Sigmoid colon (tissue), 7 donors: Measurements from ENCODE around the gene UQCRQ. TPM values are rescaled to one million over a fixed set of nuclear protein-coding genes. Genes with fewer than 3 reads are reported as not detected.

ENCODE experiments used
- DNase-seq: peaks from one replicate; pipeline ENCODE4 v3.0.0-alpha.2; 2019
- H3K27ac ChIP-seq, 4 donors: fragments of 200-600 bp; sonication (generic); one replicate each; pipeline ENCODE4 v1.5.1; 2016 to 2019; ENCODE audit warnings: mild to moderate bottlenecking in 1 of 4
- H3K27me3 ChIP-seq, 3 donors: fragments of 200-600 bp; sonication (generic); one replicate each; pipeline ENCODE4 v1.5.1; 2019; ENCODE audit warnings: mild to moderate bottlenecking in 1 of 3
- H3K36me3 ChIP-seq, 4 donors: fragments of 200-600 bp; sonication (generic); one replicate each; pipeline ENCODE4 v1.5.1; 2016 to 2019
- H3K4me1 ChIP-seq, 4 donors: fragments of 200-600 bp; sonication (generic); one replicate each; pipeline ENCODE4 v1.5.1; 2017 to 2019
- H3K4me3 ChIP-seq, 4 donors: fragments of 200-600 bp; sonication (generic); one replicate each; pipeline ENCODE4 v1.5.1; 2017 to 2019; ENCODE audit warnings: mild to moderate bottlenecking in 2 of 4, moderate library complexity in 1 of 4
- H3K9me3 ChIP-seq, 4 donors: fragments of 200-600 bp in 3 of 4; sonication (generic) in 3 of 4; one replicate each; pipeline versions ENCODE4 v1.5.1 to v1.6.1; 2013 to 2019
- CTCF ChIP-seq, 4 experiments: fragments of 450-650 bp in 3 of 4; fragments of 200-600 bp in 1 of 4; IDR thresholded peaks; one replicate each; pipeline ENCODE4 v1.5.1; 2016 to 2019; ENCODE audit warnings: antibody characterized with exemption in 4 of 4, mild to moderate bottlenecking in 3 of 4, moderate library complexity in 2 of 4
- EP300 ChIP-seq, 4 donors: sonication (generic); formaldehyde crosslinking; IDR thresholded peaks; one replicate each; pipeline ENCODE4 v1.6.1; 2017; ENCODE audit warnings: antibody characterized with exemption in 4 of 4
- POLR2A ChIP-seq, 2 donors: fragments of 450-650 bp; IDR thresholded peaks; one replicate each; pipeline ENCODE4 v1.6.1; 2016; ENCODE audit warnings: antibody characterized with exemption in 2 of 2, mild to moderate bottlenecking in 2 of 2, moderate library complexity in 2 of 2
- POLR2AphosphoS5 ChIP-seq, 4 donors: sonication (generic); formaldehyde crosslinking; IDR thresholded peaks; one replicate each; pipeline ENCODE4 v1.6.1; 2017; ENCODE audit warnings: antibody characterized with exemption in 4 of 4
- WGBS, 2 donors: extraction: QIAGEN DNeasy Blood & Tissue Kit; methylation state at CpG; one replicate each; pipeline ENCODE4 v1.1.7; 2013; 5-methylcytosine and 5-hydroxymethylcytosine counted together
- intact Hi-C: fragments of 100-400 bp; cut with DNase I; formaldehyde crosslinking; loops from one replicate; pipeline ENCODE4 v1.15.1; 2023
- polyA plus RNA-seq, 3 donors: library from polyadenylated mRNA; stranded (reverse); fragments of 200-250 nt; gene quantifications; one replicate each; pipeline ENCODE4 v1.2.3, GENCODE V29; 2013
- total RNA-seq, 4 donors: library from RNA; depleted of rRNA; stranded (reverse); fragments of >200 nt; gene quantifications; one replicate each; pipeline ENCODE4 v1.1.0, GENCODE V29; 2016
- donor health status: healthy with polysubstance abuse.
- donor health status: Bipolar disorder and iron deficiency.
- donor health status: healthy.

The UQCRQ gene
- total and polyA plus RNA-seq, 7 donors, result 113 to 936 (median 230) TPM

- peaks cover 0 to 28% (median 22%) of the 10 kb centered on the region in 3 donors for H3K27me3 ChIP-seq
- 81 to 93% methylated on average over 3 of the region's 3 CpGs for WGBS, 2 donors
- no peaks in the 10 kb centered on the region for H3K9me3 ChIP-seq
- TF ChIP-seq POLR2AphosphoS5 (IDR thresholded peaks at IDR 0.05) (no peak), POLR2A (IDR thresholded peaks at IDR 0.05) (no peak), CTCF (IDR thresholded peaks at IDR 0.05) (no peak), EP300 (IDR thresholded peaks at IDR 0.05) (no peak)
- H3K36me3 ChIP-seq, result no peaks in the 10 kb centered on the region
- intact Hi-C loops, result loop anchor here (5.0 to 10.0 kb wide), 4 partner anchors 44 to 434 kb away; partner anchors contain the start of genes KIF3A and SEPTIN8
- H3K27ac ChIP-seq, result peak overlapping the region in 2 of 4 donors; percentile 10 to 35
- no peak overlapping the region for H3K4me3 ChIP-seq
- peaks cover 0 to 26% (median 11%) of the 10 kb centered on the region in 4 donors for H3K4me1 ChIP-seq
- no peak for DNase-seq
These were observed 45.1 kb upstream of the UQCRQ start for GRCh38 chr5:132821350-132821749.

GRCh38 chr5:132821791-132822190 lies 44.7 kb upstream of the UQCRQ start:
- Histone ChIP-seq H3K4me1 (peaks cover 0 to 26% (median 11%) of the 10 kb centered on the region in 4 donors), H3K4me3 (no peak overlapping the region), H3K27me3 (peaks cover 0 to 30% (median 22%) of the 10 kb centered on the region in 3 donors), H3K36me3 (no peaks in the 10 kb centered on the region), H3K27ac (no peak overlapping the region), H3K9me3 (no peaks in the 10 kb centered on the region)
- WGBS, 2 donors, result 93 to 96% methylated on average over 1 of the region's 1 CpG
- no peak for DNase-seq
- intact Hi-C loops, result loop anchor here (5.0 to 10.0 kb wide), 4 partner anchors 44 to 434 kb away; partner anchors contain the start of genes KIF3A and SEPTIN8
- TF ChIP-seq POLR2A (IDR thresholded peaks at IDR 0.05), result no peak
- TF ChIP-seq EP300 (IDR thresholded peaks at IDR 0.05), result no peak
- no peak for TF ChIP-seq CTCF (IDR thresholded peaks at IDR 0.05)
- TF ChIP-seq POLR2AphosphoS5 (IDR thresholded peaks at IDR 0.05), result no peak

GRCh38 chr5:132822650-132823480 lies 43.6 kb upstream of the UQCRQ start:
- intact Hi-C loops, result loop anchor here (5.0 to 10.0 kb wide), 4 partner anchors 46 to 436 kb away; partner anchors contain the start of genes KIF3A and SEPTIN8
- Histone ChIP-seq H3K4me3 (peak overlapping the region in 3 of 4 donors; percentile 0 to 41 (median 36)), H3K27ac (peak overlapping the region in 2 of 4 donors; percentile 14 to 34)

GRCh38 chr5:132823481-132824050 lies 42.9 kb upstream of the UQCRQ start:
- peaks cover 0 to 26% (median 11%) of the 10 kb centered on the region in 4 donors for H3K4me1 ChIP-seq
- H3K27me3 ChIP-seq, result peaks cover 0 to 30% (median 22%) of the 10 kb centered on the region in 3 donors

More at GRCh38 chr5:132822650-132823480, 43.6 kb upstream of the UQCRQ start:
- no peak for DNase-seq
- Histone ChIP-seq H3K9me3 (no peaks in the 10 kb centered on the region), H3K27me3 (peaks cover 0 to 30% (median 22%) of the 10 kb centered on the region in 3 donors), H3K36me3 (no peaks in the 10 kb centered on the region), H3K4me1 (peaks cover 0 to 26% (median 11%) of the 10 kb centered on the region in 4 donors)
- no peak for TF ChIP-seq POLR2AphosphoS5 (IDR thresholded peaks at IDR 0.05)
- TF ChIP-seq EP300 (IDR thresholded peaks at IDR 0.05), result no peak
- no peak for TF ChIP-seq CTCF (IDR thresholded peaks at IDR 0.05)
- no peak for TF ChIP-seq POLR2A (IDR thresholded peaks at IDR 0.05)
- WGBS, 2 donors, result 53 to 81% methylated on average over 68 of the region's 68 CpGs

More at GRCh38 chr5:132823481-132824050, 42.9 kb upstream of the UQCRQ start:
- intact Hi-C loops, result loop anchor here (5.0 to 10.0 kb wide), 4 partner anchors 46 to 436 kb away; partner anchors contain the start of genes KIF3A and SEPTIN8
- 89 to 91% methylated on average over 7 of the region's 7 CpGs for WGBS, 2 donors
- no peaks in the 10 kb centered on the region for H3K9me3 ChIP-seq
- no peak for TF ChIP-seq CTCF (IDR thresholded peaks at IDR 0.05)
- no peak for TF ChIP-seq POLR2AphosphoS5 (IDR thresholded peaks at IDR 0.05)
- TF ChIP-seq POLR2A (IDR thresholded peaks at IDR 0.05), result no peak
- no peak for TF ChIP-seq EP300 (IDR thresholded peaks at IDR 0.05)
- peak overlapping the region in 2 of 4 donors; percentile 36 to 41 for H3K4me3 ChIP-seq
- peak overlapping the region in 2 of 4 donors; percentile 14 to 34 for H3K27ac ChIP-seq
- H3K36me3 ChIP-seq, result no peaks in the 10 kb centered on the region
- no peak for DNase-seq
